NK-92 (cell line): ENCODE data around the gene ANKRD11.
"Not testable (repeated sequence)": the region's sequence is repeated elsewhere in the genome, so short reads cannot be mapped to it uniquely, and the experiment has no call there.

Experiments used
- DNase-seq: peaks from one replicate; lab custom pipeline; 2025; ENCODE audit not compliant: unreplicated experiment; lab: John Stamatoyannopoulos, UW

ANKRD11 gene

GRCh38 chr16:89433363-89433984 is 56.9 kb downstream of the ANKRD11 start:
- not testable (repeated sequence) for DNase-seq

GRCh38 chr16:89431630-89432029 is 58.7 kb downstream of the ANKRD11 start:
- DNase-seq, result no peak

- no peak for DNase-seq
Observed at GRCh38 chr16:89431158-89431584, 59.2 kb downstream of the ANKRD11 start.

GRCh38 chr16:89430436-89431157 is 59.8 kb downstream of the ANKRD11 start:
- no peak for DNase-seq

- not testable (repeated sequence) for DNase-seq
Observed at GRCh38 chr16:89428605-89429004, 61.8 kb downstream of the ANKRD11 start.

- no peak for DNase-seq
Observed at GRCh38 chr16:89426736-89427530, 63.4 kb downstream of the ANKRD11 start.

- no peak for DNase-seq
Observed at GRCh38 chr16:89425523-89425922, 64.8 kb downstream of the ANKRD11 start.

GRCh38 chr16:89423681-89424260 is 66.6 kb downstream of the ANKRD11 start:
- DNase-seq, result no peak

GRCh38 chr16:89422905-89423630 is 67.3 kb downstream of the ANKRD11 start:
- no peak for DNase-seq

GRCh38 chr16:89422527-89422904 is 67.8 kb downstream of the ANKRD11 start:
- DNase-seq, result no peak

GRCh38 chr16:89421300-89421699 is 69.1 kb downstream of the ANKRD11 start:
- DNase-seq, result not testable (repeated sequence)

- DNase-seq, result no peak
Observed at GRCh38 chr16:89420204-89420603, 70.2 kb downstream of the ANKRD11 start.

- no peak for DNase-seq
Observed at GRCh38 chr16:89418352-89418751, 72.0 kb downstream of the ANKRD11 start.

GRCh38 chr16:89417352-89417751 is 73.0 kb downstream of the ANKRD11 start:
- no peak for DNase-seq

- no peak for DNase-seq
Observed at GRCh38 chr16:89413811-89414585, 76.4 kb downstream of the ANKRD11 start.

- DNase-seq, result no peak
Observed at GRCh38 chr16:89412811-89413210, 77.5 kb downstream of the ANKRD11 start.

- no peak for DNase-seq
Observed at GRCh38 chr16:89411335-89411850, 79.0 kb downstream of the ANKRD11 start.

- no peak for DNase-seq
Observed at GRCh38 chr16:89410794-89411309, 79.5 kb downstream of the ANKRD11 start.

- DNase-seq, result no peak
Observed at GRCh38 chr16:89410322-89410721, 80.0 kb downstream of the ANKRD11 start.
